ENCODE results near the gene FLOT1. TPM values are rescaled to one million over a fixed set of nuclear protein-coding genes. Genes with fewer than 3 reads are reported as not detected.

FLOT1 gene
- total and polyA plus RNA-seq, 9 of the 15 experiments (the other 6 are each of a cell fraction or from before 2014, with no cell fraction given), result 11.7 to 149 (median 118) TPM

GRCh38 chr6:30686908-30687658, 55.4 kb downstream of the FLOT1 start (continued):
- TF ChIP-seq CHAMP1 (IDR thresholded peaks at IDR 0.05) (no peak), ATF4 (CRISPR knock-in tag; IDR thresholded peaks at IDR 0.05) (no peak), CBX3 (IDR thresholded peaks at IDR 0.05; ENCODE audit: borderline replicate concordance in 1 of 2, low read length in 2 of 2) (peak in 1 of 2 experiments; percentile 64; a peak in 1 of 3 replicates), KLF6 (CRISPR knock-in tag; IDR thresholded peaks at IDR 0.05; ENCODE audit: borderline replicate concordance) (peak; percentile 92), ELK3 (CRISPR knock-in tag; IDR thresholded peaks at IDR 0.05) (no peak), ZNF592 (IDR thresholded peaks at IDR 0.05) (no peak), ZNF277 (CRISPR knock-in tag; IDR thresholded peaks at IDR 0.05; ENCODE audit: borderline replicate concordance) (no peak), ETV6 (IDR thresholded peaks at IDR 0.05; ENCODE audit: borderline replicate concordance in 1 of 2, low read depth in 2 of 2, low read length in 1 of 2) (peak in 1 of 2 experiments; percentile 72; a peak in 1 of 4 replicates), ETV6 (CRISPR knock-in tag; IDR thresholded peaks at IDR 0.05; ENCODE audit: borderline replicate concordance) (no peak), PRDM10 (IDR thresholded peaks at IDR 0.05; ENCODE audit: partially characterized antibody) (peak; percentile 83)
